ENCODE data around the gene TROAP.
"Not testable (repeated sequence)": the region's sequence is repeated elsewhere in the genome, so short reads cannot be mapped to it uniquely, and the experiment has no call there.

Gene TROAP

DNA sequence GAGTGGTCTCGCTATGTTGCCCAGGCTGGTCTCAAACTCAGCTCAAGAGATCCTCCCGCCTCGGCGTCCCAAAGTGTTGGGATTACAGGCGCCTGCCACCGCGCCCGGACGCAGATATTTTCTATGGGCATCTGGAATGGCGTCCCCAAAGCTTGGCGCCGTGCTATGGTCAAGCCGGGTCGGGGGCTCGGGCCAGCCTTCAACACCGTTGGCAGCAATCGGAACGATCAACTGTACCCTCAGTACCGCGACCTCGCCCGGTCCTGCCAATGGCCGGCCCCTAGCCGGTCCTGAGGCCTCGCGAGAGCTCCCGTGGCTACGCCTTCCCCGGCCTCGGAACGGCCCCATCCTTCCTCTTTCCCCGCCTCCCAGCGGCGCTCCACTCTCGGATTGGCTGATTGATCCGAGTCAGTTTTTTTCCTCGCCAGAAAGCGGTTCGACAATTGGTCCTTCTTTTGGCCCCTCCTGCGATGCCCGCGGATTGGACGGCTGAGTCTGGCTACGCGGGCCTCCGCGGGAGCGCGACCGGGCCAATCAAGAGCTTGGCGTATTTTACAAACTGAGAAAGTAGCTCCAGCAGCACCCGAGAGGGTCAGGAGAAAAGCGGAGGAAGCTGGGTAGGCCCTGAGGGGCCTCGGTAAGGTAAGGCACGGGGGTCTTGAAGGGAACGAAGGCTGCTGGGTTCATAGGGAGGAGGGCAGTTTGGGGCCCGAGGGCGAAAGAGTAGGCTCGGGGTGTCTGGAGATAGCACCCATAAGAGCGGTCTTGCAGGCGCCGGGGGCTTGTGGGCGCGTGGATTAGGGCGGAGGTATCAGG lies at the start of gene TROAP:
TSS of gene TROAP (plus strand) at position 548 of the 816 bp plus-strand sequence. CDS start 354 bp downstream, outside the sequence.
- H3K4me3 ChIP-seq (ENCODE audit: low read length): peak within 1 kb of the TSS; percentile 72
- DNase-seq (ENCODE audit: low read depth): peak; percentile 99
- no peak for TF ChIP-seq CTCF (IDR thresholded peaks at IDR 0.05; ENCODE audit: insufficient read depth, low read depth, low read length, missing control alignments)

GRCh38 chr12:49273726-49274395 lies 49.2 kb upstream of the TROAP start:
- no peak for TF ChIP-seq CTCF (IDR thresholded peaks at IDR 0.05; ENCODE audit: insufficient read depth, low read depth, low read length, missing control alignments)
- H3K4me3 ChIP-seq (ENCODE audit: low read length): no peak overlapping the region
- DNase-seq (ENCODE audit: low read depth): no peak

- H3K4me3 ChIP-seq (ENCODE audit: low read length): no peak overlapping the region
- TF ChIP-seq CTCF (IDR thresholded peaks at IDR 0.05; ENCODE audit: insufficient read depth, low read depth, low read length, missing control alignments): no peak
- DNase-seq (ENCODE audit: low read depth): no peak
Measured at GRCh38 chr12:49274396-49275069, 48.5 kb upstream of the TROAP start.

DNA sequence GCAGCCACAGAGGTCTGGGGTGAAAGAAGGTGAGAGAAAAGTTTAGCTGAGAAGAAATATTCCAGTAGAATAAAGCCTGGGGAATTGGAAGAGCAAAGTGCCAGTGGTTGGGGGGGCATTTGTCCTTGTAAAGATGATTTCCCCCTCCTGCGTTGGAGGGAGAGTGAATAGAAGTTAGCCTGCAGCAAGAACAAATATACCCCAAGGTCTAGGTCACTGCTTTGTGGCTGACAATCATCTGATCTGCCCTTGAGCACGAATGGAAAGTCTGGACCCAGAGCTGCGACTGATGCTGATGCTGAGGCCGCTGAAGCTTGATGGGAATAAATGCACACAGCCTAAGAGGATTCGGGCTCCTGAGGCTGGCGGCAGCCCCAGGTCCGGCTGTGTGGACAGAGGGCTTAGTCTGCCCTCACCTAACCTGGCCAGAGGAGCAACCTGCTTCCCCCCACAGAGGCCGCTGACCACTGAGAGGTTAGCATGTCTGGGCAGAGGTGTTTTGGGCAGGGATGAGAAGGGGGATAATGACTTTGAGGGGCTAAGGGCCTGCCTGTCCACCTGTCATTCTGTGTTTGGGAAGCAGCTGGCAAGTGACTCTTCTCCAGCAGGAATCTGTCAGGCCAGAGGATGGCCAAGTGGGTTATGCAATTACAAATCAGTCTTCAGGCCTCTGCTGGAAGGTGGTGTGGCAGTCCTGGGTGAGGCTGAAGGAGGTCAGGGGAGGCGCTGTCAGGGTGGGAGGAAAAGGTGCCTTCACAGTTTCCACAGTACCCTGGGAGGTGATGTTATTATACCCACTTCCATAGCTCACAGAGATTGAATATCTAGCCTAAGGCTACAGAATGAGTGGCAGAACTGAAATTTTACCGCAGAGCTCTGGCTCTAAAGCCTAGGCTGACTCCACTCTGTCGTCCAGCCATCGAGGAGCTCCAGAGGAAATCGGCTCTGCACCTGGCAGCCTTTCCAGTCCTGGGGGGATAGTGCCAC lies 46.5 kb upstream of the TROAP start:
- H3K4me3 ChIP-seq (ENCODE audit: low read length): no peak overlapping the region
- TF ChIP-seq CTCF (IDR thresholded peaks at IDR 0.05; ENCODE audit: insufficient read depth, low read depth, low read length, missing control alignments): no peak
- DNase-seq (ENCODE audit: low read depth): no peak

GRCh38 chr12:49277466-49277865 lies 45.6 kb upstream of the TROAP start:
- no peak for TF ChIP-seq CTCF (IDR thresholded peaks at IDR 0.05; ENCODE audit: insufficient read depth, low read depth, low read length, missing control alignments)
- no peak for DNase-seq (ENCODE audit: low read depth)
- no peak overlapping the region for H3K4me3 ChIP-seq (ENCODE audit: low read length)

DNA sequence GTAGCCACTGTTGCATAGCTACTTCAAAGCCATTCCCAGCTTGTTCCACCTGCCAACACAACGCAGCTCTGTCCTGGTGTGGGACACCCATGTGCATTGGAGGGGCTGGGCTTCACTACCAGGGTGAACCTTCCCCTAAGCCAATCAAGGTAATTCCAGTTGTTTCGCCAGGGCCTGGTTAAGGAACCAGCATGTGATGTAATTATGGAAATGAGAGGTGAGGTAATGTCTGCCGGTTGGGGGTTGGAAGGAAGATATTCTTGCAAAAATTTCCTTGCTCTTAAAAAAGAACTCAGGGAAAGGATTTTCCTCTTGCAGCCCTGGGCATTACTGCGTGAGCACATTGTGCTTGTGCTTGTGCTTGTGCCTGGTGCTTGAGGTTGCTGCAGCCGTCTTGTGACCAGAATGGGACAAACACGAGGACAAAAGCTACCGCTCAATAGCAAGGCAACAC lies 43.3 kb upstream of the TROAP start:
- DNase-seq (ENCODE audit: low read depth): peak; percentile 65
- H3K4me3 ChIP-seq (ENCODE audit: low read length): no peak overlapping the region
- no peak for TF ChIP-seq CTCF (IDR thresholded peaks at IDR 0.05; ENCODE audit: insufficient read depth, low read depth, low read length, missing control alignments)

DNA sequence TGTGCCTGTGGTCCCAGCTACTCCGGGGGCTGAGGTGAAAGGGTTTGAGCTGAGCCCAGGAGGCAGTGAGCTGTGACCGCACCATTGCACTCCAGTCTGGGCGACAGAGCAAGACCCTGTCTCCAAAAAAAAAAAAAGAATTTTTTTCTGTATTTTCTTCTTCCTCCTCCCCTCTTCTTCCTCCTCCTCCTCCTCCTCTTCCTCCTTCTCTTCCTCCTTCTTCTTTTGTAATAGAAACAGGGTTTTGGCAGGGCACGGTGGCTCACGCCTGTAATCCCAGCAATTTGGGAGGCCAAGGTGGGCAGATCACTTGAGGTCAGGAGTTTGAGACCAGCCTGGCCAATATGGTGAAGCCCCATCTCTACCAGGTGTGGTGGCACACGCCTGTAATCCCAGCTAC lies 42.5 kb upstream of the TROAP start:
- H3K4me3 ChIP-seq (ENCODE audit: low read length); DNase-seq (ENCODE audit: low read depth): not testable (repeated sequence)
